Lower lobe of right lung (tissue), 2 donors: ENCODE measurements around the gene ABCG2. TPM values are rescaled to one million over a fixed set of nuclear protein-coding genes. Genes with fewer than 3 reads are reported as not detected.

Source experiments
- ATAC-seq, 2 donors: fragments of 200-7000 bp; cut with Tn5 transposase; one replicate each; pipeline ENCODE4 v1.9.1; 2020 to 2022; ENCODE audit warnings: mild to moderate bottlenecking in 2 of 2, moderate library complexity in 2 of 2
- DNase-seq: peaks from one replicate; pipeline ENCODE4 v3.0.0-alpha.2; 2020
- H3K27ac ChIP-seq: fragments of 200-600 bp; one replicate; pipeline ENCODE4 v1.8.0; 2022
- H3K27me3 ChIP-seq: fragments of 200-600 bp; one replicate; pipeline ENCODE4 v1.8.0; 2022; ENCODE audit warnings: low read depth
- H3K36me3 ChIP-seq: fragments of 200-600 bp; one replicate; pipeline ENCODE4 v1.8.0; 2022; ENCODE audit warnings: mild to moderate bottlenecking
- H3K4me1 ChIP-seq: fragments of 200-600 bp; one replicate; pipeline ENCODE4 v1.8.0; 2022
- H3K4me3 ChIP-seq: fragments of 200-600 bp; one replicate; pipeline ENCODE4 v1.8.0; 2022; ENCODE audit warnings: mild to moderate bottlenecking
- H3K9me3 ChIP-seq: fragments of 200-600 bp; one replicate; pipeline ENCODE4 v1.8.0; 2022
- intact Hi-C: fragments of 100-400 bp; cut with DNase I; formaldehyde crosslinking; loops from one replicate; pipeline ENCODE4 v1.11.0; 2022
- long read RNA-seq: library from polyadenylated mRNA; unstranded; transcript quantifications from one replicate; pipeline ENCODE4 v2.0.0, GENCODE V29; 2021
- total RNA-seq: library from RNA; stranded (reverse); fragmentation: NEBNext Ultra II Directional; extraction: Animal tissue kit (Norgen Biotek cat#: 25700); gene quantifications from one replicate; pipeline ENCODE4 v1.2.1, GENCODE V29; 2021
- TF ChIP-seq, protein P1 (sequence below): fragments of 200-600 bp; IDR thresholded peaks from one replicate; pipeline ENCODE4 v1.8.0; 2022; ENCODE audit warnings: antibody characterized with exemption, mild to moderate bottlenecking
- donor health status: DM: no; HTN: yes; CAD: no; lungs with severe emphysema.

Gene ABCG2
- 9.1 TPM for total RNA-seq
- long read RNA-seq, full-length matches to known transcripts, result 16 of 27 reads
- long read RNA-seq, partial matches to known transcripts, result 0 of 27 reads
- long read RNA-seq, other reads (novel, unspliced or antisense), result 11 of 27 reads

GRCh38 chr4:88158489-88159228 lies at the start of gene ABCG2:
Gene ABCG2, minus strand, starts transcription at chr4:88158639. Its CDS starts 18,644 bp downstream, at chr4:88139995.
- DNase-seq (peak; percentile 68), ATAC-seq (peak; percentile 87 to 89)
- Histone ChIP-seq H3K4me1 (peaks cover 9% of the 10 kb centered on the region), H3K36me3 (no peaks in the 10 kb centered on the region), H3K27me3 (no peaks in the 10 kb centered on the region), H3K9me3 (no peaks in the 10 kb centered on the region), H3K4me3 (peak within 1 kb of the TSS; percentile 71), H3K27ac (peak within 1 kb of the TSS; percentile 72)
- intact Hi-C loops, result no loop called here
- TF ChIP-seq, protein P1, sequence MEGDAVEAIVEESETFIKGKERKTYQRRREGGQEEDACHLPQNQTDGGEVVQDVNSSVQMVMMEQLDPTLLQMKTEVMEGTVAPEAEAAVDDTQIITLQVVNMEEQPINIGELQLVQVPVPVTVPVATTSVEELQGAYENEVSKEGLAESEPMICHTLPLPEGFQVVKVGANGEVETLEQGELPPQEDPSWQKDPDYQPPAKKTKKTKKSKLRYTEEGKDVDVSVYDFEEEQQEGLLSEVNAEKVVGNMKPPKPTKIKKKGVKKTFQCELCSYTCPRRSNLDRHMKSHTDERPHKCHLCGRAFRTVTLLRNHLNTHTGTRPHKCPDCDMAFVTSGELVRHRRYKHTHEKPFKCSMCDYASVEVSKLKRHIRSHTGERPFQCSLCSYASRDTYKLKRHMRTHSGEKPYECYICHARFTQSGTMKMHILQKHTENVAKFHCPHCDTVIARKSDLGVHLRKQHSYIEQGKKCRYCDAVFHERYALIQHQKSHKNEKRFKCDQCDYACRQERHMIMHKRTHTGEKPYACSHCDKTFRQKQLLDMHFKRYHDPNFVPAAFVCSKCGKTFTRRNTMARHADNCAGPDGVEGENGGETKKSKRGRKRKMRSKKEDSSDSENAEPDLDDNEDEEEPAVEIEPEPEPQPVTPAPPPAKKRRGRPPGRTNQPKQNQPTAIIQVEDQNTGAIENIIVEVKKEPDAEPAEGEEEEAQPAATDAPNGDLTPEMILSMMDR, result no peak

DNA sequence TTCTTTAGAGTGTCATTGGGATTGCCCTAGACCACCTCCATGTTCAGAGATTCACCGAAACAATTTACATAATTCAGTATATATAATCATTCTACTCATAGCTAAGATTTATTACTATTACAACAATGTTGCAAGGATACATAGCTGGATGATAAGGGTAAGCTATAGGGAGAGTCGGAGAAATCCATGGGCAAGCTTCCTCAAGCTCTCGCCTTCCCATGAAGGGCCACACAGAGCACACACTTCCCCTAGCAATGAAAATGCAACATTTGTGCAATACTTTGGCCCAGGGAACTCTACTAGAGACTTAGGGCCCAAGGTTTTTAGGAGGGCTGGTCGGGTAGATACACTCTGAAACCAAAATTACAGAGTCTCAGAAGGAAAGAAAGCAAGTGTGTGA lies 49.7 kb upstream of the ABCG2 start:
- intact Hi-C loops, result no loop called here
- ATAC-seq, result no peak
- no peak for DNase-seq
- Histone ChIP-seq H3K4me3 (no peak overlapping the region), H3K36me3 (no peaks in the 10 kb centered on the region), H3K9me3 (no peaks in the 10 kb centered on the region), H3K4me1 (peaks cover 12% of the 10 kb centered on the region), H3K27ac (no peak overlapping the region), H3K27me3 (no peaks in the 10 kb centered on the region)
- TF ChIP-seq, protein P1, result no peak

DNA sequence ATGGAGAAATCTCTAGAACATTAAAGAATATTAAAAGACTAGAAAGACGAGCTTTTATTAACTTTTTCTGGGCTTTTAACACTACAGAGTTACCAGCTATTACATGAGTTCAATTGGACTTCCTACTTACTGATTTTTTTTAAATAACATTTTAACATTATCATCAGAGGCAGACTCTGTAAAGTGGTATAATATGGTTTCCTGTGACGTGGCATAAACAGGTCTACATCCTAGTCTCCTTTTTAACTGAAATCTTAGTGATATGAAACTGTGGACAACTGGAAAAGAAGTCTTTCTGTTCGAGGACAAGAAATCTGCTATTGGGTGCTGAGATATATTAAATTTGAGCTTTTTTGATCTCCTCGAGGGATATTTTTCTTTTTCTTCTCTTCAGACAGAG lies 48.7 kb upstream of the ABCG2 start:
- ATAC-seq (no peak), DNase-seq (no peak)
- Histone ChIP-seq H3K36me3 (no peaks in the 10 kb centered on the region), H3K9me3 (no peaks in the 10 kb centered on the region), H3K27me3 (no peaks in the 10 kb centered on the region), H3K4me1 (peaks cover 12% of the 10 kb centered on the region), H3K27ac (no peak overlapping the region), H3K4me3 (no peak overlapping the region)
- intact Hi-C loops, result no loop called here
- TF ChIP-seq, protein P1, result no peak

GRCh38 chr4:88204882-88205281 lies 46.4 kb upstream of the ABCG2 start:
- H3K4me1 ChIP-seq, result peaks cover 12% of the 10 kb centered on the region
- DNase-seq, result no peak
- no peak overlapping the region for H3K4me3 ChIP-seq
- H3K36me3 ChIP-seq, result no peaks in the 10 kb centered on the region
- no peak for ATAC-seq
- intact Hi-C loops, result no loop called here
- TF ChIP-seq, protein P1, result no peak
- H3K9me3 ChIP-seq, result no peaks in the 10 kb centered on the region
- H3K27me3 ChIP-seq, result no peaks in the 10 kb centered on the region
- no peak overlapping the region for H3K27ac ChIP-seq

DNA sequence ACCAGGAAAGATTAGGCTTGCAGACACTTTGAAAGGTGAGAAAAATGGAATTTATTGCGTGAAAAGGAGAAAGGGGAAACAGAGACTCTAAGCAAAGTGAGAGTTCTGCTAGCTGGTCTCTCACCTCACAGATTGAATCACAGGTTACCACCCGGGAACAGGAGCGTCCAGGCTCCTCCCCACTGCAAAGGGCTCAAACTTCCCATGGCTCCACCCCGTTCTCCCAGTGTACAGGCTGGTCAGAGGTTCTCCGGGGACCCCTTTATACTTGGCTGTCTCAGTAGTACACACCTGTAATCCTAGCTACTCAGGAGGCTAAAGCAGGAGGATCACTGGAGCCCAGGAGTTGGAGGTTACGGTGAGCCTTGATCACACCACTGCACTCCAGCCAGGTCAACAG lies 44.0 kb upstream of the ABCG2 start:
- intact Hi-C loops, result no loop called here
- Histone ChIP-seq H3K4me3 (no peak overlapping the region), H3K9me3 (no peaks in the 10 kb centered on the region), H3K36me3 (no peaks in the 10 kb centered on the region), H3K4me1 (peaks cover 12% of the 10 kb centered on the region), H3K27ac (no peak overlapping the region), H3K27me3 (no peaks in the 10 kb centered on the region)
- DNase-seq (no peak), ATAC-seq (no peak)
- TF ChIP-seq, protein P1, result no peak
